ENCODE data around the gene FAM117B. TPM values are rescaled to one million over a fixed set of nuclear protein-coding genes. Genes with fewer than 3 reads are reported as not detected.

FAM117B gene
- total and polyA plus RNA-seq, 2 of the 8 experiments (the other 6 are each of a cell fraction or from before 2014, with no cell fraction given) = 3.9 to 22.6 TPM

GRCh38 chr2:202721621-202722020 is 86.9 kb downstream of the FAM117B start (continued):
- no peak for TF ChIP-seq KDM4A (IDR thresholded peaks at IDR 0.05; ENCODE audit: low read depth, low read length, severe bottlenecking)

Measured in H1 (cell line).